HG03103 (cell line): ENCODE measurements around the gene JAK1.

Experiments
- ATAC-seq: cut with Tn5 transposase; IDR thresholded peaks from one replicate; pipeline ENCODE4 v1.9.1; 2021; ENCODE audit warnings: low read depth; ENCODE audit not compliant: unreplicated experiment

JAK1 gene

GRCh38 chr1:64894438-64895196, 71.7 kb downstream of the JAK1 start:
- no peak for ATAC-seq

GRCh38 chr1:64893921-64894320, 72.4 kb downstream of the JAK1 start:
- no peak for ATAC-seq

GRCh38 chr1:64892576-64893573, 73.5 kb downstream of the JAK1 start:
- no peak for ATAC-seq

GRCh38 chr1:64891448-64891825, 74.9 kb downstream of the JAK1 start:
- no peak for ATAC-seq

GRCh38 chr1:64890699-64891447, 75.5 kb downstream of the JAK1 start:
- no peak for ATAC-seq

- no peak for ATAC-seq
These were observed 78.6 kb downstream of the JAK1 start for GRCh38 chr1:64887689-64888217.

GRCh38 chr1:64886877-64887276, 79.5 kb downstream of the JAK1 start:
- no peak for ATAC-seq

GRCh38 chr1:64885648-64886047, 80.7 kb downstream of the JAK1 start:
- no peak for ATAC-seq

- ATAC-seq = no peak
These were observed 81.9 kb downstream of the JAK1 start for GRCh38 chr1:64884261-64885040.

GRCh38 chr1:64882574-64883255, 83.6 kb downstream of the JAK1 start:
- peak; percentile 66 for ATAC-seq

- no peak for ATAC-seq
These were observed 85.1 kb downstream of the JAK1 start for GRCh38 chr1:64881281-64881680.

GRCh38 chr1:64880449-64880848, 85.9 kb downstream of the JAK1 start:
- no peak for ATAC-seq

- ATAC-seq = no peak
These were observed 87.3 kb downstream of the JAK1 start for GRCh38 chr1:64878931-64879611.

- no peak for ATAC-seq
These were observed 88.3 kb downstream of the JAK1 start for GRCh38 chr1:64878090-64878489.

- no peak for ATAC-seq
These were observed 88.8 kb downstream of the JAK1 start for GRCh38 chr1:64877598-64877997.

- no peak for ATAC-seq
These were observed 89.2 kb downstream of the JAK1 start for GRCh38 chr1:64877151-64877550.

- no peak for ATAC-seq
These were observed 90.7 kb downstream of the JAK1 start for GRCh38 chr1:64875606-64876005.

GRCh38 chr1:64875101-64875500, 91.2 kb downstream of the JAK1 start:
- ATAC-seq = no peak

GRCh38 chr1:64874666-64875065, 91.7 kb downstream of the JAK1 start:
- ATAC-seq = no peak
